ENCODE results near the gene IQCE.
"Not testable (repeated sequence)": the region's sequence is repeated elsewhere in the genome, so short reads cannot be mapped to it uniquely, and the experiment has no call there.

Gene IQCE

GRCh38 chr7:2555121-2556052 is 3.4 kb upstream of the IQCE start, which contains the start of gene BRAT1:
Gene BRAT1, minus strand, starts transcription at chr7:2555524. Its CDS starts 1,093 bp downstream, at chr7:2554431.
- peak; percentile 95 for DNase-seq

GRCh38 chr7:2559283-2559950 is 638 bp downstream of the IQCE start:
- DNase-seq = no peak

GRCh38 chr7:2563955-2564354 is 5.2 kb downstream of the IQCE start:
- not testable (repeated sequence) for DNase-seq

GRCh38 chr7:2564970-2565540 is 6.3 kb downstream of the IQCE start:
- DNase-seq = no peak

GRCh38 chr7:2566348-2566889 is 7.6 kb downstream of the IQCE start:
- no peak for DNase-seq

GRCh38 chr7:2566890-2567678 is 8.3 kb downstream of the IQCE start:
- DNase-seq = no peak

GRCh38 chr7:2567679-2568278 is 9.0 kb downstream of the IQCE start:
- DNase-seq = peak; percentile 53

- DNase-seq = no peak
These were observed 9.9 kb downstream of the IQCE start for GRCh38 chr7:2568521-2569223.

- no peak for DNase-seq
These were observed 10.6 kb downstream of the IQCE start for GRCh38 chr7:2569421-2569820.

GRCh38 chr7:2570021-2570420 is 11.2 kb downstream of the IQCE start:
- no peak for DNase-seq

GRCh38 chr7:2571409-2571808 is 12.6 kb downstream of the IQCE start:
- DNase-seq = no peak

- DNase-seq = no peak
These were observed 13.5 kb downstream of the IQCE start for GRCh38 chr7:2572101-2572842.

GRCh38 chr7:2573761-2574160 is 15.0 kb downstream of the IQCE start:
- no peak for DNase-seq

- DNase-seq = no peak
These were observed 16.4 kb downstream of the IQCE start for GRCh38 chr7:2575046-2575732.

- no peak for DNase-seq
These were observed 17.1 kb downstream of the IQCE start for GRCh38 chr7:2575733-2576340.

GRCh38 chr7:2576742-2577491 is 18.1 kb downstream of the IQCE start:
- no peak for DNase-seq

- DNase-seq = no peak
These were observed 19.3 kb downstream of the IQCE start for GRCh38 chr7:2577914-2578680.

- no peak for DNase-seq
These were observed 21.9 kb downstream of the IQCE start for GRCh38 chr7:2580636-2581035.

Data from midbrain (tissue), 1 donor.